Right lobe of liver (tissue), 6 donors: ENCODE results near the gene TRPC4AP. TPM values are rescaled to one million over a fixed set of nuclear protein-coding genes. Genes with fewer than 3 reads are reported as not detected.

ENCODE experiments used
- ATAC-seq, 4 donors: fragments of 200-7000 bp; cut with Tn5 transposase; one replicate each; pipeline ENCODE4 v1.9.1; 2020; ENCODE audit warnings: mild to moderate bottlenecking in 4 of 4, moderate library complexity in 4 of 4
- DNase-seq, 3 donors: peaks; one replicate each; pipeline ENCODE4 v3.0.0-alpha.2; 2020
- H3K27ac ChIP-seq, 3 donors: fragments of 200-600 bp; one replicate each; pipeline ENCODE4 v1.8.0; 2022
- H3K27me3 ChIP-seq, 2 donors: fragments of 200-600 bp; one replicate each; pipeline ENCODE4 v1.8.0; 2022
- H3K36me3 ChIP-seq, 4 donors: fragments of 200-600 bp; sonication (generic) in 1 of 4; one replicate each; pipeline versions ENCODE4 v1.5.1 to v1.8.0; 2017 to 2022; ENCODE audit warnings: control low read depth in 1 of 4
- H3K4me1 ChIP-seq, 4 donors: fragments of 200-600 bp; sonication (generic) in 1 of 4; one replicate each; pipeline versions ENCODE4 v1.5.1 to v1.8.0; 2017 to 2022; ENCODE audit warnings: control low read depth in 1 of 4
- H3K4me3 ChIP-seq, 3 donors: fragments of 200-600 bp; one replicate each; pipeline ENCODE4 v1.8.0; 2022
- H3K9me3 ChIP-seq, 4 donors: fragments of 200-600 bp; sonication (generic) in 1 of 4; one replicate each; pipeline versions ENCODE4 v1.5.1 to v1.8.0; 2017 to 2022; ENCODE audit warnings: control low read depth in 1 of 4
- CTCF ChIP-seq, 4 donors: fragments of 200-600 bp in 3 of 4; fragments of 450-650 bp in 1 of 4; IDR thresholded peaks; one replicate each; pipeline versions ENCODE4 v1.5.1 to v1.8.0; 2016 to 2022; ENCODE audit warnings: antibody characterized with exemption in 4 of 4, mild to moderate bottlenecking in 2 of 4
- POLR2A ChIP-seq: fragments of 450-650 bp; IDR thresholded peaks from one replicate; pipeline ENCODE4 v1.6.1; 2017; ENCODE audit warnings: antibody characterized with exemption, mild to moderate bottlenecking
- WGBS: methylation state at CpG from one replicate; pipeline ENCODE4 v1.1.6; 2018; ENCODE audit warnings: low coverage, low lambda C conversion rate; ENCODE audit not compliant: insufficient coverage; ENCODE audit errors: missing lambda C conversion rate; 5-methylcytosine and 5-hydroxymethylcytosine counted together
- intact Hi-C, 2 donors: fragments of 100-400 bp; cut with DNase I; formaldehyde crosslinking; loops; one replicate each; pipeline versions ENCODE4 v1.11.2 to v1.14.1; 2022
- total RNA-seq, 6 experiments: library from RNA; depleted of rRNA in 2 of 6; stranded (reverse); fragments of >200 nt in 2 of 6; fragmentation: NEBNext Ultra II Directional in 3 of 6; extraction: Animal tissue kit (Norgen Biotek cat#: 25700) in 3 of 6; gene quantifications; one replicate each; pipeline versions ENCODE4 v1.1.0 to v1.2.4, GENCODE V29; 2016 to 2023
- donor health status: DM: no; HTN: yes; CAD: no.
- donor health status: DM: no; HTN: no; CAD: no.
- donor health status: DM: no; HTN: no; CAD: no.
- donor health status: DM: no; HTN: yes; CAD: no.
- donor health status: DM: no; HTN: yes; CAD: no.

The TRPC4AP gene
- total RNA-seq, 6 experiments from 2014 or later: 27.6 to 39.3 (median 34.6) TPM

- Histone ChIP-seq H3K27ac (no peak overlapping the region), H3K4me3 (no peak overlapping the region), H3K27me3 (no peaks in the 10 kb centered on the region), H3K4me1 (no peaks in the 10 kb centered on the region), H3K36me3 (no peaks in the 10 kb centered on the region), H3K9me3 (no peaks in the 10 kb centered on the region)
- DNase-seq (no peak), ATAC-seq (no peak)
- TF ChIP-seq CTCF (IDR thresholded peaks at IDR 0.05): no peak
- no peak for TF ChIP-seq POLR2A
- 81% methylated on average over 8 of the region's 8 CpGs for WGBS
- intact Hi-C loops: no loop called here
Measured at GRCh38 chr20:35101620-35102019, 9.0 kb upstream of the TRPC4AP start.

- H3K4me1 ChIP-seq: peaks cover 0 to 16% (median 1%) of the 10 kb centered on the region in 4 donors
- ATAC-seq (no peak), DNase-seq (no peak)
- no peaks in the 10 kb centered on the region for H3K27me3 ChIP-seq
- 59% methylated on average over 8 of the region's 8 CpGs for WGBS
- peak overlapping the region in 2 of 3 donors; percentile 84 to 90 for H3K4me3 ChIP-seq
- peak overlapping the region; percentile 79 to 91 (median 89) for H3K27ac ChIP-seq
- no peaks in the 10 kb centered on the region for H3K9me3 ChIP-seq
- H3K36me3 ChIP-seq: no peaks in the 10 kb centered on the region
- intact Hi-C loops: loop anchor here in 1 of 2 donors (10.0 kb wide), 1 partner anchor 51 kb away; the partner anchor contains the start of gene EDEM2
- TF ChIP-seq POLR2A (no peak), CTCF (IDR thresholded peaks at IDR 0.05) (no peak)
Measured at GRCh38 chr20:35093267-35093884, 769 bp upstream of the TRPC4AP start.

GRCh38 chr20:35091816-35092523, 637 bp downstream of the TRPC4AP start:
- DNase-seq: no peak
- no peaks in the 10 kb centered on the region for H3K9me3 ChIP-seq
- H3K36me3 ChIP-seq: no peaks in the 10 kb centered on the region
- H3K4me3 ChIP-seq: peak overlapping the region; percentile 61 to 90 (median 84)
- H3K27ac ChIP-seq: peak overlapping the region; percentile 79 to 91 (median 89)
- TF ChIP-seq CTCF (IDR thresholded peaks at IDR 0.05): no peak
- TF ChIP-seq POLR2A: no peak
- peak in 2 of 4 donors; percentile 14 to 23 for ATAC-seq
- no peaks in the 10 kb centered on the region for H3K27me3 ChIP-seq
- intact Hi-C loops: loop anchor here in 1 of 2 donors (10.0 kb wide), 1 partner anchor 53 kb away; the partner anchor contains the start of gene EDEM2
- WGBS: under 1% methylated on average over 16 of the region's 28 CpGs
- peaks cover 0 to 16% (median 4%) of the 10 kb centered on the region in 4 donors for H3K4me1 ChIP-seq

GRCh38 chr20:35088231-35089145, 4.1 kb downstream of the TRPC4AP start:
- ATAC-seq (no peak), DNase-seq (no peak)
- Histone ChIP-seq H3K4me3 (no peak overlapping the region), H3K36me3 (no peaks in the 10 kb centered on the region), H3K9me3 (no peaks in the 10 kb centered on the region), H3K27ac (no peak overlapping the region), H3K27me3 (no peaks in the 10 kb centered on the region), H3K4me1 (peaks cover 0 to 17% (median 4%) of the 10 kb centered on the region in 4 donors)
- intact Hi-C loops: no loop called here
- 80% methylated on average over 2 of the region's 2 CpGs for WGBS
- TF ChIP-seq CTCF (IDR thresholded peaks at IDR 0.05) (no peak), POLR2A (no peak)
